ENCODE data around the gene USP24. TPM values are rescaled to one million over a fixed set of nuclear protein-coding genes. Genes with fewer than 3 reads are reported as not detected.

USP24 gene, protein sequence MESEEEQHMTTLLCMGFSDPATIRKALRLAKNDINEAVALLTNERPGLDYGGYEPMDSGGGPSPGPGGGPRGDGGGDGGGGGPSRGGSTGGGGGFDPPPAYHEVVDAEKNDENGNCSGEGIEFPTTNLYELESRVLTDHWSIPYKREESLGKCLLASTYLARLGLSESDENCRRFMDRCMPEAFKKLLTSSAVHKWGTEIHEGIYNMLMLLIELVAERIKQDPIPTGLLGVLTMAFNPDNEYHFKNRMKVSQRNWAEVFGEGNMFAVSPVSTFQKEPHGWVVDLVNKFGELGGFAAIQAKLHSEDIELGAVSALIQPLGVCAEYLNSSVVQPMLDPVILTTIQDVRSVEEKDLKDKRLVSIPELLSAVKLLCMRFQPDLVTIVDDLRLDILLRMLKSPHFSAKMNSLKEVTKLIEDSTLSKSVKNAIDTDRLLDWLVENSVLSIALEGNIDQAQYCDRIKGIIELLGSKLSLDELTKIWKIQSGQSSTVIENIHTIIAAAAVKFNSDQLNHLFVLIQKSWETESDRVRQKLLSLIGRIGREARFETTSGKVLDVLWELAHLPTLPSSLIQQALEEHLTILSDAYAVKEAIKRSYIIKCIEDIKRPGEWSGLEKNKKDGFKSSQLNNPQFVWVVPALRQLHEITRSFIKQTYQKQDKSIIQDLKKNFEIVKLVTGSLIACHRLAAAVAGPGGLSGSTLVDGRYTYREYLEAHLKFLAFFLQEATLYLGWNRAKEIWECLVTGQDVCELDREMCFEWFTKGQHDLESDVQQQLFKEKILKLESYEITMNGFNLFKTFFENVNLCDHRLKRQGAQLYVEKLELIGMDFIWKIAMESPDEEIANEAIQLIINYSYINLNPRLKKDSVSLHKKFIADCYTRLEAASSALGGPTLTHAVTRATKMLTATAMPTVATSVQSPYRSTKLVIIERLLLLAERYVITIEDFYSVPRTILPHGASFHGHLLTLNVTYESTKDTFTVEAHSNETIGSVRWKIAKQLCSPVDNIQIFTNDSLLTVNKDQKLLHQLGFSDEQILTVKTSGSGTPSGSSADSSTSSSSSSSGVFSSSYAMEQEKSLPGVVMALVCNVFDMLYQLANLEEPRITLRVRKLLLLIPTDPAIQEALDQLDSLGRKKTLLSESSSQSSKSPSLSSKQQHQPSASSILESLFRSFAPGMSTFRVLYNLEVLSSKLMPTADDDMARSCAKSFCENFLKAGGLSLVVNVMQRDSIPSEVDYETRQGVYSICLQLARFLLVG (N-terminal part only)
- 60.9 TPM for total RNA-seq
- polyA plus RNA-seq: 1 to 10 TPM; 5.7 to 7.2 (median 6.1) TPM

DNA sequence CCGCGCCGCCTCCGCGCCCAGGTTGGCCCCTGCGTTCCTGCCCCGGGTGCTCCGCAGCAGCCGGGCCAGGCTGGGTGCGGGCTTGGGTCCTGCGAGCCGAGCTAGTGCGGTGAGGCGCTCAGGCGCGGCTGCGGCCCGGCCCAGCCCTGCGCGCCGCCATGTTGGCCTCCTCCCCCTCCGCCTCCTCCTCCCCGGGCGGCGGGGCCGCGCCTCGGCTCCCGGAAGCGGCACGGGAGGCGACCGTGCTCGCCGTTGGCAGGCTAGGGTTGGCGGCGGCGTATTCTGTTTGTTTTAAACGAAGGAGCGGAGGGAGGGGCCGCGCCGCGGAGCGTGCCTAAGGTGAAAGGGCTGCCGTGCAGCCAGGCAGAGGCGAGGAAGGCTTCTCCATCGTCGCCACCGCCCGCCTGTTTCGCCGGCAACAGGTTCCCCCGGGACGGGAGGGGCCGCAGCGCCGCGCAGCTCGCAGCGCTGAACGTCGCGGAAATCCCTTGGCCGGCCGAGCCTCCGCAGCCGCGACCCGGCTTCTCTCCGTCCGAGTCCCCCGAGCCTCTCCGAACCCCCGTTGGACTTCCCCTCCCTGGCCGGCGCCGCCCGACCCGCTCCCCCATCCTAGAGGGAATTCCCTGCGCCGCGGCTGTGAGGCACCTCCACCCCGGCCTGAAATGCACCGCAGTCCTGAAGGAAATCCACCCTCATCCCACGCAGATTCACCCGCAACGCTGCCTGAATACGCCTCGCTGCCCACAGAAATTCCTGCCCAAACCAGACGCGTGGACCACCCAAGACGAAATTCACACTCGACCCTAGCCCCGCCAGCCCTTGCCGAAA lies at the start of gene USP24:
TSS of gene USP24 (minus strand) at position 171 of the 828 bp plus-strand sequence. CDS start 251 bp downstream, outside the sequence.
- ATAC-seq (ENCODE audit: low read depth in 2 of 2): peak; percentile 84 to 87
- Mint-ChIP-seq H3K9me3 (peaks cover 0 to 3% (median 0%) of the 10 kb centered on the region in 7 donors), H3K36me3 (no peaks in the 10 kb centered on the region), H3K27me3 (no peaks in the 10 kb centered on the region), H3K4me1 (peaks cover 49 to 72% (median 63%) of the 10 kb centered on the region in 4 donors), H3K4me3 (peak within 1 kb of the TSS; percentile 94 to 100 (median 97)), H3K27ac (peak within 1 kb of the TSS; percentile 97 to 100 (median 98))
- Histone ChIP-seq H3K9me3 (ENCODE audit: control insufficient read depth in 2 of 2, low read length in 2 of 2) (no peaks in the 10 kb centered on the region), H3K4me1 (ENCODE audit: control insufficient read depth, insufficient read depth, low read length, poor library complexity, severe bottlenecking) (peaks cover 69% of the 10 kb centered on the region), H3K4me3 (ENCODE audit: low read depth, low read length) (peak within 1 kb of the TSS; percentile 82), H3K36me3 (ENCODE audit: control insufficient read depth, insufficient read depth, low read length) (no peaks in the 10 kb centered on the region), H3K27ac (ENCODE audit: insufficient read depth, low read length, poor library complexity, severe bottlenecking) (peak within 1 kb of the TSS; percentile 90), H3K27me3 (ENCODE audit: control insufficient read depth, insufficient read depth, low read length) (no peaks in the 10 kb centered on the region)
- DNase-seq: peak; percentile 82 to 91 (median 87)

DNA sequence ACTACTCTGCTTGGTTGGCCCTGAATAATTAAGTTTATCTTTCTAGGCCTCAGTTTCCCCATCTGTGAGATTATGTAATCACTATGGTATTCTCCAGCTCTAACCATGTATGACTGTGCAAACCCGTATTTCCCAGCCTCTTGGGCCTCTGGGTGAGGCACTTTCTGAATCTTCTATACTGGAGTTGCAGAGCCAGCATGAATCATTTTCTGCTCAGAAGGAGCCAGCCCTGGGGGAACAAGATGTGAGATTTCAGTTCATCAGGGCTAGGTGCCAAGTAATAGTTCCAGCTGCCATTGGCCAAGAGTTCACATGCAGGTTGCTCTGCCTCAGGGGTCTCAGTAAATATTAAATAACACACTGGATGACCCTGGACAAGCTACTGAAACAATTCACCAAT lies 47.7 kb upstream of the USP24 start:
- peaks cover 0 to 6% (median 3%) of the 10 kb centered on the region in 4 donors for H3K4me1 Mint-ChIP-seq
- ATAC-seq (ENCODE audit: low read depth in 2 of 2): no peak

DNA sequence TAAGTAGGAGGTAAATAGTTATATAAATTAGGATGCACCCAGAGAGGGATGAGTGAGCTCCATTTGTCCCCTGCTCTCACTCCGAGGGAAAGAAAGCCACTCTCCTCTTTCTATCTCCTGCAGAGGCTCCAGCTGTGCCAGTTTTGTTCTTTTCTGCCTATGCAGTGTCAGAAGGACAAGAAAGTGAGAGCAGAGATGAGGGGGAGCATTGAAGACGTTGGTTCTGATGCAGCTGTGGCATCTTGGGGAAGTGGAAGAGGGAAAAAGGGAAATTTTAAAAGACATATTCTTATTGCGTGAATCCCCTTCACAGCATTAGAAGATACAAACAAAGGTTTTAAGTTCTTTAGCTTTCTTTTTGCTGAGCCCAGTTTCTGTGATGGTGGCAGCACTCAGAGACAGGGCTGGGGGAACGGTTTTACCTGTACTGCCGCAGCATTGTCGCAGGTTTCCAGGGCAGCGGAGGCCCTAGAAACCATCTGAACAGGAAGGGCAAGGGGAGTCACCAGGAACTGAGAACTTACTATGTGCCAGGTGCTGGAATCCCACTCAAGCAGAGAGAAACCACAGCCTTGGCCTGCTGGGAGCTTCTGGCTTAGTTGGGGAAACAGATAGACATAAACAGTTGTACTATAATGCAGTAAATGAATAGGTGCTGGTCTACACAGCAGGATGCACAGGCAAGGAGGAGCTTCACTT lies 44.9 kb upstream of the USP24 start:
- Histone ChIP-seq H3K4me1 (ENCODE audit: control insufficient read depth, insufficient read depth, low read length, poor library complexity, severe bottlenecking) (peaks cover 7% of the 10 kb centered on the region), H3K36me3 (ENCODE audit: control insufficient read depth, insufficient read depth, low read length) (no peaks in the 10 kb centered on the region), H3K9me3 (ENCODE audit: control insufficient read depth in 2 of 2, low read length in 2 of 2) (no peaks in the 10 kb centered on the region), H3K27ac (ENCODE audit: insufficient read depth, low read length, poor library complexity, severe bottlenecking) (no peak overlapping the region), H3K27me3 (ENCODE audit: control insufficient read depth, insufficient read depth, low read length) (no peaks in the 10 kb centered on the region), H3K4me3 (ENCODE audit: low read depth, low read length) (no peak overlapping the region)
- Mint-ChIP-seq H3K9me3 (peaks cover 0 to 2% (median 0%) of the 10 kb centered on the region in 7 donors), H3K27ac (peak overlapping the region in 1 of 3 donors; percentile 20), H3K36me3 (no peaks in the 10 kb centered on the region), H3K4me3 (no peak overlapping the region), H3K4me1 (peaks cover 0 to 12% (median 8%) of the 10 kb centered on the region in 4 donors), H3K27me3 (peaks cover 12% of the 10 kb centered on the region)
- DNase-seq: no peak
- peak in 1 of 2 donors; percentile 26 for ATAC-seq (ENCODE audit: low read depth in 2 of 2)

More for the DNA sequence above, 47.7 kb upstream of the USP24 start:
- H3K4me3 Mint-ChIP-seq: no peak overlapping the region
- H3K27me3 ChIP-seq (ENCODE audit: control insufficient read depth, insufficient read depth, low read length): peaks cover 1% of the 10 kb centered on the region
- H3K4me1 ChIP-seq (ENCODE audit: control insufficient read depth, insufficient read depth, low read length, poor library complexity, severe bottlenecking): peaks cover 6% of the 10 kb centered on the region
- no peaks in the 10 kb centered on the region for H3K36me3 ChIP-seq (ENCODE audit: control insufficient read depth, insufficient read depth, low read length)
- no peaks in the 10 kb centered on the region for H3K9me3 ChIP-seq (ENCODE audit: control insufficient read depth in 2 of 2, low read length in 2 of 2)
- peaks cover 18% of the 10 kb centered on the region for H3K27me3 Mint-ChIP-seq
- peaks cover 0 to 2% (median 0%) of the 10 kb centered on the region in 7 donors for H3K9me3 Mint-ChIP-seq
- no peak overlapping the region for H3K27ac ChIP-seq (ENCODE audit: insufficient read depth, low read length, poor library complexity, severe bottlenecking)
- H3K36me3 Mint-ChIP-seq: no peaks in the 10 kb centered on the region
- DNase-seq: no peak
- H3K27ac Mint-ChIP-seq: no peak overlapping the region
- H3K4me3 ChIP-seq (ENCODE audit: low read depth, low read length): no peak overlapping the region

DNA sequence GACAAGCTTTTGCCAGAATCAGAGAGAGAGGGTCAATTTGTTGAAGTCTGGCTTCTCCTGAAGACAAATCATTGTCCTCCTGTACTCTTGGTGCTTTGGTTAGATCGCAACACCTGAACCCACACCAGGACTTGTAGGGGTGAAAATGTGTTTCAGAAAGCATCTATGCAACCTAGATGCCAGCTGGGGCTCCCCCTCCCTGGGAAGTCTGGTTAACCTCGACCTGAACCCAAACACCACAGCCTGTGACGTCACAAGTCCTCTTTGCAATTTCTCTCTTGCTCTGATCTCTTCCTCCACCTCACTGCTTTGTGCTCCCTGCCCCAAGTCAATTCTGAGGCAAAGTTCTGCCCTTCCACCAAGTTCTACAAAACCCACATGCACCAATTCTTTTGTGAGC lies 42.8 kb upstream of the USP24 start:
- ATAC-seq (ENCODE audit: low read depth in 2 of 2): peak; percentile 48 to 67
- Mint-ChIP-seq H3K27me3 (peaks cover 5% of the 10 kb centered on the region), H3K9me3 (peaks cover 0 to 2% (median 0%) of the 10 kb centered on the region in 7 donors), H3K4me3 (peak overlapping the region in 1 of 4 donors; percentile 15), H3K36me3 (no peaks in the 10 kb centered on the region), H3K4me1 (peaks cover 0 to 12% (median 8%) of the 10 kb centered on the region in 4 donors), H3K27ac (peak overlapping the region in 1 of 3 donors; percentile 32)
- Histone ChIP-seq H3K4me3 (ENCODE audit: low read depth, low read length) (no peak overlapping the region), H3K27me3 (ENCODE audit: control insufficient read depth, insufficient read depth, low read length) (no peaks in the 10 kb centered on the region), H3K27ac (ENCODE audit: insufficient read depth, low read length, poor library complexity, severe bottlenecking) (no peak overlapping the region), H3K9me3 (ENCODE audit: control insufficient read depth in 2 of 2, low read length in 2 of 2) (no peaks in the 10 kb centered on the region), H3K36me3 (ENCODE audit: control insufficient read depth, insufficient read depth, low read length) (no peaks in the 10 kb centered on the region), H3K4me1 (ENCODE audit: control insufficient read depth, insufficient read depth, low read length, poor library complexity, severe bottlenecking) (peaks cover 7% of the 10 kb centered on the region)
- DNase-seq: peak; percentile 16 to 39 (median 37)

DNA sequence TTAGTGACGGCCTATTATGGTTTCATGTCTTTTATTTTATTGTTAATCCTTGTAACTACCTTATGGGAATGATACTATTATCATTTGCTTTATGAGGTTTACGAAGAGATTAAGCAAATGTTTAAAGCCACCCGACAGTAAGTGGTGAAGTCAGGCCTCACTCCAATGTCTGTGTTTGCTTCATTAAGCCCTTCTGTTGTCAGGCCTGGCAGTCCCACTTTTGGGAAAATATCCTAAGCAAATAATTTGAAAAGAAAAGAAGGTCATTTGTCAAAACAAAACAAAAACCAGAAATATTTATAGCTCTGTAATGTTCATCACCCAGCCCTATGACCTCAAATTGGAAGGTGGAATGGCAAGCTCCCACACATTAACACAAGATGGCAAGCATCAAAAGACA lies 40.7 kb upstream of the USP24 start:
- no peaks in the 10 kb centered on the region for H3K9me3 ChIP-seq (ENCODE audit: control insufficient read depth in 2 of 2, low read length in 2 of 2)
- peaks cover 5% of the 10 kb centered on the region for H3K27me3 Mint-ChIP-seq
- H3K4me3 ChIP-seq (ENCODE audit: low read depth, low read length): no peak overlapping the region
- peaks cover 7% of the 10 kb centered on the region for H3K4me1 ChIP-seq (ENCODE audit: control insufficient read depth, insufficient read depth, low read length, poor library complexity, severe bottlenecking)
- H3K27me3 ChIP-seq (ENCODE audit: control insufficient read depth, insufficient read depth, low read length): no peaks in the 10 kb centered on the region
- no peaks in the 10 kb centered on the region for H3K36me3 ChIP-seq (ENCODE audit: control insufficient read depth, insufficient read depth, low read length)
- no peaks in the 10 kb centered on the region for H3K9me3 Mint-ChIP-seq
- no peaks in the 10 kb centered on the region for H3K36me3 Mint-ChIP-seq
- DNase-seq (no peak), ATAC-seq (ENCODE audit: low read depth in 2 of 2) (no peak)
- H3K4me3 Mint-ChIP-seq: no peak overlapping the region
- peaks cover 0 to 12% (median 9%) of the 10 kb centered on the region in 4 donors for H3K4me1 Mint-ChIP-seq
- H3K27ac Mint-ChIP-seq: no peak overlapping the region
- H3K27ac ChIP-seq (ENCODE audit: insufficient read depth, low read length, poor library complexity, severe bottlenecking): no peak overlapping the region

DNA sequence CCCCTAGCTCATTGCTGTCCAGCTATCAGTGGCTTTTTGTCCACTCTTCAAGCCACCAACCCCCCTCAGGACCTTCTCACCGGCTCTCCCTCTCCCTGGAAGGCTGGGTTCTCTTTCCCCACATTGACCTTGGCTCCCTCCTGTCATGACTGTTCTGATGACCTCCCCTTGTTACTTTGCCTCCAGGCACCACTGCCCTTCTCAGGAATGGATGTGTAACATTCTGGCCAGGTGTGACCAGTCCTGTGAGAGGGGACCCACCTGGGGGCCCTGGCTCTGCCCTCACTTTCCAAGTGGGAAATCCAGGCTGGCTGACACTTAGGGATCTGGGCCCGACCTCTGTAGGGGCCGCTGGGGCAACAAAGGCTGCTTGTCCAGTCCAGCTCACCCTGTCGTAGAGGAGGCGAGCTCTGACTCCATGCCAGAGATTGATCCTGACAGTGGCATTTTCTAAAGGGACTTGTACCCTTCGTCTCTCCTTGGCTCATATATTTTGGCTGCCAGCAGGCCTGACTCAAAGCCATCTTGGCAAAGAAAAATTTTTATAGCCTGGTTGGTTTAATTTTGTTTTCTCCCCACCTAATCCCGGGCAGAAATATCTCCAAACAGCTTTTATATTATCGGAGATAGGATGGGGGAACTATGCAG lies 37.9 kb upstream of the USP24 start:
- Histone ChIP-seq H3K4me3 (ENCODE audit: low read depth, low read length) (no peak overlapping the region), H3K36me3 (ENCODE audit: control insufficient read depth, insufficient read depth, low read length) (no peaks in the 10 kb centered on the region), H3K9me3 (ENCODE audit: control insufficient read depth in 2 of 2, low read length in 2 of 2) (no peaks in the 10 kb centered on the region), H3K27ac (ENCODE audit: insufficient read depth, low read length, poor library complexity, severe bottlenecking) (no peak overlapping the region), H3K27me3 (ENCODE audit: control insufficient read depth, insufficient read depth, low read length) (no peaks in the 10 kb centered on the region), H3K4me1 (ENCODE audit: control insufficient read depth, insufficient read depth, low read length, poor library complexity, severe bottlenecking) (peaks cover 4% of the 10 kb centered on the region)
- Mint-ChIP-seq H3K36me3 (no peaks in the 10 kb centered on the region), H3K4me3 (no peak overlapping the region), H3K9me3 (no peaks in the 10 kb centered on the region), H3K4me1 (peaks cover 0 to 9% (median 7%) of the 10 kb centered on the region in 4 donors), H3K27ac (no peak overlapping the region), H3K27me3 (no peaks in the 10 kb centered on the region)
- ATAC-seq (ENCODE audit: low read depth in 2 of 2): no peak
- no peak for DNase-seq
